ENCODE data around the gene CD177. TPM values are rescaled to one million over a fixed set of nuclear protein-coding genes. Genes with fewer than 3 reads are reported as not detected.

The CD177 gene
- total RNA-seq, 1 experiment from 2014 or later = not detected

DNA sequence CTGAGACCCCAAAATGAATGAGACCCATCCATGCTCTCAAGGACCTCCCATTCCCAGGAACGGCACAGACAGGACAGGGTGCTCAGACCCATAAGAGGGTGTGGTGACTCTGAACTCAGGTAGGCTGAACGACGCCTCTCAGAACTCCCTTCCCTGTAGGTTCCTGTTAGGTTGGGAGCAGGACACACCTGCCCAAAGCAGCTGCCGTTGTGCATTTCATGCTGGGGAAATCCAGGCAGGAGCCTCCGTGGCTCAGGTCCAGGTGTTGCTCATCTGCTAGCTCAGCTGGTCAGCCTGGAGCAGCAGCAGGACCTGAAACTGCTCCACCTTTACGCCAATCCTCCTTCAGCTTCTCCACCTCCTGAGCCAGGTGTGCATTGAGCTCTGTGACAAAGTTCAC is 42.1 kb downstream of the CD177 start:
- DNase-seq (ENCODE audit: low read depth, low spot score) (no peak), ATAC-seq (no peak)
- CTCF ChIA-PET = no interaction called here
- no TSS peak for BruUV-seq (replicated peaks)
- Histone ChIP-seq H3K4me1 (ENCODE audit: control insufficient read depth in 1 of 2, insufficient read depth in 2 of 2, low read length in 2 of 2) (no peaks in the 10 kb centered on the region), H3K36me3 (ENCODE audit: control insufficient read depth in 1 of 2, insufficient read depth in 2 of 2, low read length in 2 of 2) (no peaks in the 10 kb centered on the region), H3K27ac (ENCODE audit: low read depth, low read length) (no peak overlapping the region), H3K79me2 (ENCODE audit: insufficient read depth, low read length) (no peaks in the 10 kb centered on the region), H3K9me2 (ENCODE audit: insufficient read depth) (no peaks in the 10 kb centered on the region), H2AFZ (ENCODE audit: low read depth, low read length, poor library complexity, severe bottlenecking) (no peak overlapping the region), H4K20me1 (ENCODE audit: insufficient read depth) (no peaks in the 10 kb centered on the region), H3K4me3 (replicated peaks in 1 of 2; ENCODE audit: low read depth in 1 of 2, low read length in 2 of 2) (no peak overlapping the region), H3K9ac (ENCODE audit: low read length) (no peak overlapping the region), H3K27me3 (ENCODE audit: insufficient read depth, low read length) (no peaks in the 10 kb centered on the region; the same call in 1 of the 2 replicates), H3K9me3 (ENCODE audit: control insufficient read depth in 1 of 2, insufficient read depth in 1 of 2, low read depth in 1 of 2, low read length in 2 of 2) (no peaks in the 10 kb centered on the region), H3K4me2 (ENCODE audit: low read length) (no peak overlapping the region)
- intact Hi-C loops (cut with micrococcal nuclease) = no loop called here
- TF ChIP-seq, protein P1, sequence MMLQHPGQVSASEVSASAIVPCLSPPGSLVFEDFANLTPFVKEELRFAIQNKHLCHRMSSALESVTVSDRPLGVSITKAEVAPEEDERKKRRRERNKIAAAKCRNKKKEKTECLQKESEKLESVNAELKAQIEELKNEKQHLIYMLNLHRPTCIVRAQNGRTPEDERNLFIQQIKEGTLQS (IDR thresholded peaks at IDR 0.05) = no peak
- TF ChIP-seq, protein P2, sequence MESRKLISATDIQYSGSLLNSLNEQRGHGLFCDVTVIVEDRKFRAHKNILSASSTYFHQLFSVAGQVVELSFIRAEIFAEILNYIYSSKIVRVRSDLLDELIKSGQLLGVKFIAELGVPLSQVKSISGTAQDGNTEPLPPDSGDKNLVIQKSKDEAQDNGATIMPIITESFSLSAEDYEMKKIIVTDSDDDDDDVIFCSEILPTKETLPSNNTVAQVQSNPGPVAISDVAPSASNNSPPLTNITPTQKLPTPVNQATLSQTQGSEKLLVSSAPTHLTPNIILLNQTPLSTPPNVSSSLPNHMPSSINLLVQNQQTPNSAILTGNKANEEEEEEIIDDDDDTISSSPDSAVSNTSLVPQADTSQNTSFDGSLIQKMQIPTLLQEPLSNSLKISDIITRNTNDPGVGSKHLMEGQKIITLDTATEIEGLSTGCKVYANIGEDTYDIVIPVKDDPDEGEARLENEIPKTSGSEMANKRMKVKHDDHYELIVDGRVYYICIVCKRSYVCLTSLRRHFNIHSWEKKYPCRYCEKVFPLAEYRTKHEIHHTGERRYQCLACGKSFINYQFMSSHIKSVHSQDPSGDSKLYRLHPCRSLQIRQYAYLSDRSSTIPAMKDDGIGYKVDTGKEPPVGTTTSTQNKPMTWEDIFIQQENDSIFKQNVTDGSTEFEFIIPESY (IDR thresholded peaks at IDR 0.05; ENCODE audit: extremely low read depth, insufficient replicate concordance, low read length) = no peak
- TF ChIP-seq CBX3 (IDR thresholded peaks at IDR 0.05; ENCODE audit: low read depth) (no peak), SIN3A (IDR thresholded peaks at IDR 0.05; ENCODE audit: low read depth) (no peak)
- POLR2A ChIA-PET = no interaction called here
- RAD21 ChIA-PET (ENCODE audit: low non-redundant PET in 1 of 2, low total read pairs in 2 of 2, uncharacterized antibody in 2 of 2, unreplicated experiment in 2 of 2) = no interaction called here

DNA sequence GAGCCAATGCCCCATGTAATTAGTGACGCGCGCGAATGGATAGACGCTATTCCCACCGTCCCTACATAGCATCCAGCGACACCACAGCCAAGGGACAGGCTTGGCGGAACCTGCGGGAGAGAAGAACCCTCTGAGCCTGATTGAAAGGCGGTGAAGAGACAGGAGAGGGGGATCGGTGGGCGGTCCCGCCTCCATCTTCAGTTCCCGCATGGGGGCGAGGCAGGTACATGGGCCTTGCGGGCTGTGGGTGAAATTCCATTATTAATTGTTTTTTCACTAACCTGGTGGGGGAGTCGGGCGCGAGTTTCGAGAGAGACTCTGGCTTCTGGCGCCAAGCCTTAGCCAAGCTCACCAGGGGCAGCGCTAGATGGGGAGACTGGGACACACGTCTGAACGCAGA is 52.8 kb downstream of the CD177 start:
- no peaks in the 10 kb centered on the region for H3K4me1 ChIP-seq (ENCODE audit: control insufficient read depth in 1 of 2, insufficient read depth in 2 of 2, low read length in 2 of 2)
- ATAC-seq (no peak), DNase-seq (ENCODE audit: low read depth, low spot score) (no peak)
- H3K27ac ChIP-seq (ENCODE audit: low read depth, low read length) = no peak overlapping the region
- no peaks in the 10 kb centered on the region for H3K27me3 ChIP-seq (ENCODE audit: insufficient read depth, low read length)
- RAD21 ChIA-PET (ENCODE audit: low non-redundant PET in 1 of 2, low total read pairs in 2 of 2, uncharacterized antibody in 2 of 2, unreplicated experiment in 2 of 2) = no interaction called here
- BruUV-seq (replicated peaks) = no TSS peak
- H3K4me3 ChIP-seq (replicated peaks in 1 of 2; ENCODE audit: low read depth in 1 of 2, low read length in 2 of 2) = no peak overlapping the region
- H3K9me3 ChIP-seq (ENCODE audit: control insufficient read depth in 1 of 2, insufficient read depth in 1 of 2, low read depth in 1 of 2, low read length in 2 of 2) = no peaks in the 10 kb centered on the region
- H3K9ac ChIP-seq (ENCODE audit: low read length) = no peak overlapping the region
- H3K9me2 ChIP-seq (ENCODE audit: insufficient read depth) = no peaks in the 10 kb centered on the region
- POLR2A ChIA-PET = no interaction called here
- H3K4me2 ChIP-seq (ENCODE audit: low read length) = no peak overlapping the region
- no peak overlapping the region for H2AFZ ChIP-seq (ENCODE audit: low read depth, low read length, poor library complexity, severe bottlenecking)
- CTCF ChIA-PET = no interaction called here
- H3K79me2 ChIP-seq (ENCODE audit: insufficient read depth, low read length) = no peaks in the 10 kb centered on the region
- no peaks in the 10 kb centered on the region for H3K36me3 ChIP-seq (ENCODE audit: control insufficient read depth in 1 of 2, insufficient read depth in 2 of 2, low read length in 2 of 2)
- H4K20me1 ChIP-seq (ENCODE audit: insufficient read depth) = no peaks in the 10 kb centered on the region
- TF ChIP-seq, protein P3, sequence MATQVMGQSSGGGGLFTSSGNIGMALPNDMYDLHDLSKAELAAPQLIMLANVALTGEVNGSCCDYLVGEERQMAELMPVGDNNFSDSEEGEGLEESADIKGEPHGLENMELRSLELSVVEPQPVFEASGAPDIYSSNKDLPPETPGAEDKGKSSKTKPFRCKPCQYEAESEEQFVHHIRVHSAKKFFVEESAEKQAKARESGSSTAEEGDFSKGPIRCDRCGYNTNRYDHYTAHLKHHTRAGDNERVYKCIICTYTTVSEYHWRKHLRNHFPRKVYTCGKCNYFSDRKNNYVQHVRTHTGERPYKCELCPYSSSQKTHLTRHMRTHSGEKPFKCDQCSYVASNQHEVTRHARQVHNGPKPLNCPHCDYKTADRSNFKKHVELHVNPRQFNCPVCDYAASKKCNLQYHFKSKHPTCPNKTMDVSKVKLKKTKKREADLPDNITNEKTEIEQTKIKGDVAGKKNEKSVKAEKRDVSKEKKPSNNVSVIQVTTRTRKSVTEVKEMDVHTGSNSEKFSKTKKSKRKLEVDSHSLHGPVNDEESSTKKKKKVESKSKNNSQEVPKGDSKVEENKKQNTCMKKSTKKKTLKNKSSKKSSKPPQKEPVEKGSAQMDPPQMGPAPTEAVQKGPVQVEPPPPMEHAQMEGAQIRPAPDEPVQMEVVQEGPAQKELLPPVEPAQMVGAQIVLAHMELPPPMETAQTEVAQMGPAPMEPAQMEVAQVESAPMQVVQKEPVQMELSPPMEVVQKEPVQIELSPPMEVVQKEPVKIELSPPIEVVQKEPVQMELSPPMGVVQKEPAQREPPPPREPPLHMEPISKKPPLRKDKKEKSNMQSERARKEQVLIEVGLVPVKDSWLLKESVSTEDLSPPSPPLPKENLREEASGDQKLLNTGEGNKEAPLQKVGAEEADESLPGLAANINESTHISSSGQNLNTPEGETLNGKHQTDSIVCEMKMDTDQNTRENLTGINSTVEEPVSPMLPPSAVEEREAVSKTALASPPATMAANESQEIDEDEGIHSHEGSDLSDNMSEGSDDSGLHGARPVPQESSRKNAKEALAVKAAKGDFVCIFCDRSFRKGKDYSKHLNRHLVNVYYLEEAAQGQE (IDR thresholded peaks at IDR 0.05; ENCODE audit: low read depth) = no peak
- no peak for TF ChIP-seq EZH2phosphoT487 (IDR thresholded peaks at IDR 0.05; ENCODE audit: borderline replicate concordance)
- TF ChIP-seq JUND (IDR thresholded peaks at IDR 0.05) = no peak
- TF ChIP-seq POLR2A (IDR thresholded peaks at IDR 0.05; ENCODE audit: borderline replicate concordance, extremely low read depth, insufficient read depth, insufficient read length) = no peak
- TF ChIP-seq RAD21 (IDR thresholded peaks at IDR 0.05; ENCODE audit: low read depth) = no peak
- no peak for TF ChIP-seq TCF7L2 (IDR thresholded peaks at IDR 0.05; ENCODE audit: borderline replicate concordance, extremely low read depth, insufficient read depth, insufficient read length)
- TF ChIP-seq FOSL1 (IDR thresholded peaks at IDR 0.05; ENCODE audit: low read depth) = no peak
- TF ChIP-seq ZNF274 (IDR thresholded peaks at IDR 0.05; ENCODE audit: low read depth, low read length) = no peak
- TF ChIP-seq YY1 (IDR thresholded peaks at IDR 0.05; ENCODE audit: extremely low read depth, insufficient replicate concordance, low read depth, low read length) = no peak
- intact Hi-C loops (cut with micrococcal nuclease) = no loop called here
